Measurements from ENCODE around the gene GBE1.

Gene GBE1

GRCh38 chr3:81545572-81545971 is 215.9 kb downstream of the GBE1 start:
- no peak for DNase-seq (ENCODE audit: low read depth)
- TF ChIP-seq MYC (IDR thresholded peaks at IDR 0.05; ENCODE audit: low read depth, low read length) (no peak), POLR2A (IDR thresholded peaks at IDR 0.05; ENCODE audit: extremely low read depth, insufficient read length) (no peak)
- TF ChIP-seq, protein P1, sequence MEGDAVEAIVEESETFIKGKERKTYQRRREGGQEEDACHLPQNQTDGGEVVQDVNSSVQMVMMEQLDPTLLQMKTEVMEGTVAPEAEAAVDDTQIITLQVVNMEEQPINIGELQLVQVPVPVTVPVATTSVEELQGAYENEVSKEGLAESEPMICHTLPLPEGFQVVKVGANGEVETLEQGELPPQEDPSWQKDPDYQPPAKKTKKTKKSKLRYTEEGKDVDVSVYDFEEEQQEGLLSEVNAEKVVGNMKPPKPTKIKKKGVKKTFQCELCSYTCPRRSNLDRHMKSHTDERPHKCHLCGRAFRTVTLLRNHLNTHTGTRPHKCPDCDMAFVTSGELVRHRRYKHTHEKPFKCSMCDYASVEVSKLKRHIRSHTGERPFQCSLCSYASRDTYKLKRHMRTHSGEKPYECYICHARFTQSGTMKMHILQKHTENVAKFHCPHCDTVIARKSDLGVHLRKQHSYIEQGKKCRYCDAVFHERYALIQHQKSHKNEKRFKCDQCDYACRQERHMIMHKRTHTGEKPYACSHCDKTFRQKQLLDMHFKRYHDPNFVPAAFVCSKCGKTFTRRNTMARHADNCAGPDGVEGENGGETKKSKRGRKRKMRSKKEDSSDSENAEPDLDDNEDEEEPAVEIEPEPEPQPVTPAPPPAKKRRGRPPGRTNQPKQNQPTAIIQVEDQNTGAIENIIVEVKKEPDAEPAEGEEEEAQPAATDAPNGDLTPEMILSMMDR (IDR thresholded peaks at IDR 0.05; ENCODE audit: low read depth, low read length) = no peak
- TF ChIP-seq, protein P2, sequence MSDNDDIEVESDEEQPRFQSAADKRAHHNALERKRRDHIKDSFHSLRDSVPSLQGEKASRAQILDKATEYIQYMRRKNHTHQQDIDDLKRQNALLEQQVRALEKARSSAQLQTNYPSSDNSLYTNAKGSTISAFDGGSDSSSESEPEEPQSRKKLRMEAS (IDR thresholded peaks at IDR 0.05; ENCODE audit: low read depth, low read length) = no peak
- no peak overlapping the region for H3K4me3 ChIP-seq (ENCODE audit: low read depth, low read length)

GRCh38 chr3:81544385-81544784 is 217.1 kb downstream of the GBE1 start:
- TF ChIP-seq POLR2A (IDR thresholded peaks at IDR 0.05; ENCODE audit: extremely low read depth, insufficient read length) (no peak), MYC (IDR thresholded peaks at IDR 0.05; ENCODE audit: low read depth, low read length) (no peak)
- TF ChIP-seq, protein P2 (IDR thresholded peaks at IDR 0.05; ENCODE audit: low read depth, low read length) = no peak
- TF ChIP-seq, protein P1 (IDR thresholded peaks at IDR 0.05; ENCODE audit: low read depth, low read length) = no peak
- H3K4me3 ChIP-seq (ENCODE audit: low read depth, low read length) = no peak overlapping the region
- DNase-seq (ENCODE audit: low read depth) = no peak

GRCh38 chr3:81540787-81541186 is 220.7 kb downstream of the GBE1 start:
- DNase-seq (ENCODE audit: low read depth) = no peak
- TF ChIP-seq, protein P2 (IDR thresholded peaks at IDR 0.05; ENCODE audit: low read depth, low read length) = no peak
- TF ChIP-seq POLR2A (IDR thresholded peaks at IDR 0.05; ENCODE audit: extremely low read depth, insufficient read length) (no peak), MYC (IDR thresholded peaks at IDR 0.05; ENCODE audit: low read depth, low read length) (no peak)
- TF ChIP-seq, protein P1 (IDR thresholded peaks at IDR 0.05; ENCODE audit: low read depth, low read length) = no peak
- H3K4me3 ChIP-seq (ENCODE audit: low read depth, low read length) = no peak overlapping the region

GRCh38 chr3:81531846-81532245 is 229.6 kb downstream of the GBE1 start:
- no peak for DNase-seq (ENCODE audit: low read depth)
- H3K4me3 ChIP-seq (ENCODE audit: low read depth, low read length) = no peak overlapping the region
- TF ChIP-seq, protein P2 (IDR thresholded peaks at IDR 0.05; ENCODE audit: low read depth, low read length) = no peak
- TF ChIP-seq POLR2A (IDR thresholded peaks at IDR 0.05; ENCODE audit: extremely low read depth, insufficient read length) = no peak
- TF ChIP-seq MYC (IDR thresholded peaks at IDR 0.05; ENCODE audit: low read depth, low read length) = no peak
- TF ChIP-seq, protein P1 (IDR thresholded peaks at IDR 0.05; ENCODE audit: low read depth, low read length) = no peak

- no peak overlapping the region for H3K4me3 ChIP-seq (ENCODE audit: low read depth, low read length)
- DNase-seq (ENCODE audit: low read depth) = no peak
- TF ChIP-seq POLR2A (IDR thresholded peaks at IDR 0.05; ENCODE audit: extremely low read depth, insufficient read length) = no peak
- TF ChIP-seq, protein P2 (IDR thresholded peaks at IDR 0.05; ENCODE audit: low read depth, low read length) = no peak
- no peak for TF ChIP-seq MYC (IDR thresholded peaks at IDR 0.05; ENCODE audit: low read depth, low read length)
- TF ChIP-seq, protein P1 (IDR thresholded peaks at IDR 0.05; ENCODE audit: low read depth, low read length) = no peak
Observed at GRCh38 chr3:81531263-81531662, 230.2 kb downstream of the GBE1 start.

All from NB4 (cell line).